Suprapubic skin (tissue), 4 donors: ENCODE measurements around the gene SCN2B. TPM values are rescaled to one million over a fixed set of nuclear protein-coding genes. Genes with fewer than 3 reads are reported as not detected.

Experiments used
- DNase-seq, 2 donors: peaks; one replicate each; pipeline ENCODE4 v3.0.0-alpha.2; 2019; ENCODE audit warnings: low spot score in 2 of 2
- H3K27ac ChIP-seq: fragments of 200-600 bp; sonication (generic); one replicate; pipeline ENCODE4 v1.5.1; 2019
- H3K27me3 ChIP-seq: fragments of 200-600 bp; sonication (generic); one replicate; pipeline ENCODE4 v1.5.1; 2019
- H3K36me3 ChIP-seq: fragments of 200-600 bp; sonication (generic); one replicate; pipeline ENCODE4 v1.5.1; 2019
- H3K4me1 ChIP-seq: fragments of 200-600 bp; sonication (generic); one replicate; pipeline ENCODE4 v1.5.1; 2019
- H3K4me3 ChIP-seq: fragments of 200-600 bp; sonication (generic); one replicate; pipeline ENCODE4 v1.5.1; 2019; ENCODE audit warnings: mild to moderate bottlenecking
- H3K9me3 ChIP-seq: fragments of 200-600 bp; sonication (generic); one replicate; pipeline ENCODE4 v1.5.1; 2019
- CTCF ChIP-seq, 2 donors: fragments of 200-600 bp in 1 of 2; fragments of 450-650 bp in 1 of 2; sonication (generic) in 1 of 2; IDR thresholded peaks; one replicate each; pipeline ENCODE4 v1.5.1; 2016 to 2019; ENCODE audit warnings: antibody characterized with exemption in 2 of 2, mild to moderate bottlenecking in 1 of 2, moderate library complexity in 1 of 2
- EP300 ChIP-seq: sonication (generic); formaldehyde crosslinking; IDR thresholded peaks from one replicate; pipeline ENCODE4 v1.6.1; 2017; ENCODE audit warnings: antibody characterized with exemption
- POLR2A ChIP-seq, 2 donors: fragments of 450-650 bp; IDR thresholded peaks; one replicate each; pipeline ENCODE4 v1.6.1; 2017; ENCODE audit warnings: antibody characterized with exemption in 2 of 2, mild to moderate bottlenecking in 2 of 2, moderate library complexity in 2 of 2
- POLR2AphosphoS5 ChIP-seq, 3 donors: sonication (generic); formaldehyde crosslinking; IDR thresholded peaks; one replicate each; pipeline ENCODE4 v1.6.1; 2017; ENCODE audit warnings: antibody characterized with exemption in 3 of 3
- WGBS: methylation state at CpG from one replicate; pipeline ENCODE4 v1.1.5; 2018; 5-methylcytosine and 5-hydroxymethylcytosine counted together
- total RNA-seq, 4 donors: library from RNA; depleted of rRNA; stranded (reverse); fragments of >200 nt; gene quantifications; one replicate each; pipeline ENCODE4 v1.1.0, GENCODE V29; 2016

The SCN2B gene
- total RNA-seq, 4 donors from 2014 or later = 0.08 to 0.21 TPM; not detected in 2

DNA sequence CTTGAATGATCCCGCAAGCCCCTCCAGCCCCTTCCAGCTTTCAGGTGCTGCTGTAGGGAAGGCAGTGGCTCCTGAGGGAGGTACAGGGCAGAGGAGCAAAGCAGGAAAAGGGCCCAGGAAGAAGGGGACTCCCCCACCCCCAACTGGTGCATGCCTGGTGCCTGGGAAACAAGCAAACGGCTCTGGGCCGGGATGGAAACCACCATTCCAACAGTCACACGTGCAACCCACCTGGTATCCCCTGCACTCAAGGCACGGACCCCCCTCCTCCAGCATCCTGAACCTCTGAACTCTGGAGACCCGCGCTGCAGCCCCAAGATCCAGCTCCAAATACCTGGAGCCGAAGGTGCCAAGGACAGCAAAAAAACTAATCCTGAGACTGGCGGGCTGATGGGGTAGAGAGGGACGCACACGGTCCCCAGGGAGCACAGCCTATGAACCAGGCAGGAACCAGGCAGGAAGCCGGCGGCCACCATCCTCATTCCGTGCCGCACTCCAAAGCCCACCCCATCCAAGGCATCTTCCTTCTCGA is 24.4 kb downstream of the SCN2B start:
- DNase-seq = no peak
- Histone ChIP-seq H3K27me3 (peaks cover 48% of the 10 kb centered on the region), H3K4me1 (peaks cover 37% of the 10 kb centered on the region), H3K9me3 (no peaks in the 10 kb centered on the region), H3K4me3 (peak overlapping the region; percentile 57), H3K27ac (no peak overlapping the region), H3K36me3 (no peaks in the 10 kb centered on the region)
- WGBS = 10% methylated on average over 16 of the region's 16 CpGs
- no peak for TF ChIP-seq EP300
- TF ChIP-seq CTCF (IDR thresholded peaks at IDR 0.05) = no peak
- TF ChIP-seq POLR2A (IDR thresholded peaks at IDR 0.05) = no peak
- no peak for TF ChIP-seq POLR2AphosphoS5 (IDR thresholded peaks at IDR 0.05)

DNA sequence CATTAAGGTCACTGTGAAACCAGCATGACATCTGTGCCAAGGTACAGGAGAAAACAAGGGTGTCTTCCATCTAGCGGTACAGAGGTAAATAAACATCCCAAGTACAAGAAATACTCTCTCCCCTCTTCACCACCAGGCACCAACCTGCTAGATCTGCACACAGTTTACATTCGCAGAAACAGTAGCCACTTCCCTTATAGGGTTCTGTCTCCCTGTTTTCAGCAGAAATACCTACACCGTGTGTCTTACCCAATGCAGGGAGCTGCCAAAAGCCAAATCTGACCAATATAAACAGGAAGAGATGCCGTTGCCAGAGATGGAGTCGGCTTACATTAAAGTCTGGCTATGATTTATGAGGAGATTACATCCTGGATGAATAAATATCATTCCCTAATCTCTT is 25.0 kb downstream of the SCN2B start:
- Histone ChIP-seq H3K4me3 (no peak overlapping the region), H3K27ac (no peak overlapping the region), H3K27me3 (peaks cover 42% of the 10 kb centered on the region), H3K9me3 (no peaks in the 10 kb centered on the region), H3K36me3 (no peaks in the 10 kb centered on the region), H3K4me1 (peaks cover 31% of the 10 kb centered on the region)
- no peak for TF ChIP-seq EP300
- TF ChIP-seq POLR2A (IDR thresholded peaks at IDR 0.05) = no peak
- WGBS = 20% methylated on average over 4 of the region's 5 CpGs
- no peak for DNase-seq

DNA sequence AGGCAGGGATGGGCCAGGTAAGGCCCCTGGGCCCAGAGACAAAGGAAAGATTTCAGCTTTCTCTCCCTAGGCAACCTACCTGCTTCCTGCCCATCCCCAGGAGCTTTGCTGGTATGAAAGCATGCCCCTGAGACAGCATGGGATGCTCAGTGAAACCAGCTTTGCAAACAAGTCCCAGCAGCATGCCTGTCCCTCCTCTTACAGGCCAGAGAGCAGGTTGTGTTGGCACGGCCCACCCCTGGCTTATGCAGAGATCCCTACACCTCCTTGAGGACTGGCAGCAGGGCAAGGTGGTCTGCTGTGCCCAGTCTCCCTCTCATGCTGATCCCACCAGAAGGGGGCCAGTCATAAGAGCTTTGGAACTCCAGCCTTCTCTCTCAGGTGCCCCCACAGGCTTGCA is 26.9 kb downstream of the SCN2B start:
- Histone ChIP-seq H3K4me3 (no peak overlapping the region), H3K36me3 (no peaks in the 10 kb centered on the region), H3K27ac (no peak overlapping the region), H3K9me3 (no peaks in the 10 kb centered on the region), H3K27me3 (peaks cover 25% of the 10 kb centered on the region), H3K4me1 (peaks cover 37% of the 10 kb centered on the region)
- TF ChIP-seq POLR2AphosphoS5 (IDR thresholded peaks at IDR 0.05) (no peak), POLR2A (IDR thresholded peaks at IDR 0.05) (no peak), EP300 (no peak), CTCF (IDR thresholded peaks at IDR 0.05) (no peak)
- 57% methylated on average over 1 of the region's 1 CpG for WGBS
- no peak for DNase-seq

- Histone ChIP-seq H3K27ac (no peak overlapping the region), H3K9me3 (no peaks in the 10 kb centered on the region), H3K4me1 (peaks cover 37% of the 10 kb centered on the region), H3K4me3 (no peak overlapping the region), H3K36me3 (no peaks in the 10 kb centered on the region), H3K27me3 (peaks cover 19% of the 10 kb centered on the region)
- no peak for DNase-seq
- TF ChIP-seq EP300 (no peak), POLR2AphosphoS5 (IDR thresholded peaks at IDR 0.05) (no peak)
- 80% methylated on average over 2 of the region's 2 CpGs for whole genome bisulfite sequencing
Observed at GRCh38 chr11:118148856-118149255, 27.6 kb downstream of the SCN2B start.

DNA sequence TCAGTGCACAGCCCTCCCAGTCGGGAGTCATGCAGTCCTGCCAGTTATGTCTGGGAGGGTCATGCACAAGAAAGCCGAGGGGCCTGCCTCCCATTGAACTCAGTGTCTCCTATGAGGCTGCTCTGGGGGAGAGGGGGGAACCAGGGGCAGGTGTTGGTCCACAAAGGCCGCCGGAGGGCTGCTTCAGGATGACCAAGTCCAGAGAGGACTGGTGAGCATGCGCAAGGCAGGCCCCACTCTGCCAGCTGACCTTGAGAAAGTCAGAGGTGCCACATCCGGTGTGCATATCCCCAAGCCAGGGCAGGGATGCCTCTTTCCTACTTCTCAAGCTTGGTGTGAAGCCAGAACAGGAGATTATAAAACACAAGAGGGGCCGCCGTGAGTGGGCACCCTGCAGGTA is 28.2 kb downstream of the SCN2B start:
- Histone ChIP-seq H3K9me3 (no peaks in the 10 kb centered on the region), H3K27ac (no peak overlapping the region), H3K4me1 (peaks cover 33% of the 10 kb centered on the region), H3K27me3 (peaks cover 13% of the 10 kb centered on the region), H3K36me3 (no peaks in the 10 kb centered on the region), H3K4me3 (no peak overlapping the region)
- DNase-seq = no peak
- TF ChIP-seq CTCF (IDR thresholded peaks at IDR 0.05) = no peak
- no peak for TF ChIP-seq EP300
- no peak for TF ChIP-seq POLR2AphosphoS5 (IDR thresholded peaks at IDR 0.05)
- TF ChIP-seq POLR2A (IDR thresholded peaks at IDR 0.05) = no peak
- WGBS = 58% methylated on average over 4 of the region's 8 CpGs

- Histone ChIP-seq H3K36me3 (no peaks in the 10 kb centered on the region), H3K9me3 (no peaks in the 10 kb centered on the region), H3K4me3 (no peak overlapping the region), H3K4me1 (peaks cover 30% of the 10 kb centered on the region), H3K27me3 (peaks cover 5% of the 10 kb centered on the region), H3K27ac (no peak overlapping the region)
- DNase-seq = no peak
- 60% methylated on average over 3 of the region's 3 CpGs for WGBS
- TF ChIP-seq CTCF (IDR thresholded peaks at IDR 0.05) (no peak), POLR2A (IDR thresholded peaks at IDR 0.05) (no peak), EP300 (no peak), POLR2AphosphoS5 (IDR thresholded peaks at IDR 0.05) (no peak)
Observed at GRCh38 chr11:118147502-118147901, 28.9 kb downstream of the SCN2B start.
